GM12878 (cell line): ENCODE measurements around the gene PLSCR4. TPM values are rescaled to one million over a fixed set of nuclear protein-coding genes. Genes with fewer than 3 reads are reported as not detected.

ENCODE experiments used
- ATAC-seq: fragments of 200-7000 bp; cut with Tn5 transposase; 3 replicates; pipeline ENCODE4 v1.9.1; 2020; ENCODE audit warnings: mild to moderate bottlenecking, moderate library complexity
- BruUV-seq: library from RNA; stranded (reverse); fragments of 400-500 nt; replicated peaks from 2 replicates; lab custom pipeline; 2021; lab: Mats Ljungman, UMichigan
- CTCF ChIA-PET: fragments of 300-600 bp; sonication (Branson Sonifier 250); formaldehyde crosslinking; extraction: SDS; loops from one replicate; lab custom pipeline; 2021; ENCODE audit warnings: inconsistent platforms; lab: Yijun Ruan, JAX
- POLR2A ChIA-PET: fragments of 350-600 bp; formaldehyde crosslinking; extraction: SDS; loops from one replicate; lab custom pipeline; 2021; ENCODE audit warnings: inconsistent platforms; lab: Charles Lee
- RAD21 ChIA-PET: fragments of 300-600 bp; sonication (Branson Sonifier 250); formaldehyde crosslinking; loops from one replicate; lab custom pipeline; 2023; ENCODE audit warnings: antibody characterized with exemption; ENCODE audit not compliant: unreplicated experiment; lab: Charles Lee
- SMC1A ChIA-PET: fragments of 300-600 bp; sonication (Branson Sonifier 250); formaldehyde crosslinking; loops from one replicate; lab custom pipeline; 2023; ENCODE audit not compliant: unreplicated experiment, uncharacterized antibody; lab: Charles Lee
- DNase-seq: peaks from one replicate; pipeline ENCODE4 v3.0.0-alpha.2; 2011; ENCODE audit warnings: low read depth, low spot score
- FAIRE-seq: peaks from 3 replicates; lab custom pipeline; 2011; peaks lifted over from hg19 to GRCh38; lab: Jason Lieb, UNC
- H2AFZ ChIP-seq: 2 replicates; pipeline ENCODE4 v1.6.0; 2011; ENCODE audit warnings: low read depth, low read length, control low read depth; ENCODE audit not compliant: control insufficient read depth
- H3K27ac ChIP-seq: 2 replicates; pipeline ENCODE4 v1.5.1; 2011; ENCODE audit warnings: control low read depth; ENCODE audit not compliant: control insufficient read depth, insufficient read depth
- H3K27me3 ChIP-seq, 2 experiments: replicated peaks in 1 of 2; 2 replicates each; pipeline versions ENCODE4 v1.6.0 to v1.6.1; 2011; ENCODE audit warnings: low read length in 1 of 2; ENCODE audit not compliant: control insufficient read depth in 2 of 2, insufficient read depth in 2 of 2
- H3K36me3 ChIP-seq, 2 experiments: 2 replicates each; pipeline ENCODE4 v1.5.1; 2011; ENCODE audit warnings: low read length in 1 of 2; ENCODE audit not compliant: control insufficient read depth in 2 of 2, insufficient read depth in 2 of 2
- H3K4me1 ChIP-seq: 2 replicates; pipeline ENCODE4 v1.6.1; 2011; ENCODE audit warnings: mild to moderate bottlenecking, low read length, moderate library complexity, mixed read lengths; ENCODE audit not compliant: control insufficient read depth, insufficient read depth
- H3K4me2 ChIP-seq: 2 replicates; pipeline ENCODE4 v1.6.0; 2011; ENCODE audit warnings: control low read depth; ENCODE audit not compliant: control insufficient read depth, insufficient read depth
- H3K4me3 ChIP-seq: fragments of 200-600 bp; sonication (generic); 2 replicates; pipeline ENCODE4 v1.5.1; 2016
- H3K79me2 ChIP-seq: 2 replicates; pipeline ENCODE4 v1.6.0; 2011; ENCODE audit warnings: low read length; ENCODE audit not compliant: control insufficient read depth, insufficient read depth
- H3K9ac ChIP-seq: 2 replicates; pipeline ENCODE4 v1.8.0; 2011; ENCODE audit warnings: low read length, control low read depth, mixed read lengths; ENCODE audit not compliant: control insufficient read depth, insufficient read depth
- H3K9me3 ChIP-seq: replicated peaks from 3 replicates; pipeline ENCODE4 v1.5.1; 2011; ENCODE audit warnings: mild to moderate bottlenecking, low read length; ENCODE audit not compliant: control insufficient read depth, insufficient read depth
- H4K20me1 ChIP-seq: 2 replicates; pipeline ENCODE4 v1.6.0; 2011; ENCODE audit not compliant: control insufficient read depth, insufficient read depth
- E2F8 ChIP-seq: fragments of 450-650 bp; IDR thresholded peaks from 2 replicates; pipeline ENCODE4 v1.6.1; 2018; ENCODE audit warnings: mild to moderate bottlenecking, low read depth, moderate library complexity; ENCODE audit not compliant: partially characterized antibody
- HCFC1 ChIP-seq: fragments of 150-350 bp; IDR thresholded peaks from 2 replicates; pipeline ENCODE4 v1.6.1; 2014; ENCODE audit warnings: low read length
- JUNB ChIP-seq: IDR thresholded peaks from 2 replicates; pipeline ENCODE4 v1.6.1; 2016; ENCODE audit warnings: antibody characterized with exemption, mild to moderate bottlenecking
- SUZ12 ChIP-seq: fragments of 200-600 bp; sonication (generic); IDR thresholded peaks from one replicate; pipeline ENCODE4 v1.6.1; 2018; ENCODE audit warnings: antibody characterized with exemption, mild to moderate bottlenecking; ENCODE audit not compliant: unreplicated experiment
- WRNIP1 ChIP-seq: IDR thresholded peaks from 2 replicates; pipeline ENCODE4 v1.6.1; 2011; ENCODE audit warnings: low read depth, low read length, improper control_type of control experiment, borderline replicate concordance
- ZBTB4 ChIP-seq: fragments of 450-650 bp; formaldehyde crosslinking; IDR thresholded peaks from 2 replicates; pipeline ENCODE4 v1.4.0; 2022; ENCODE audit warnings: mild to moderate bottlenecking, moderate library complexity
- in situ Hi-C: fragments of 300-500 bp; cut with MboI; formaldehyde crosslinking; loops from 9 replicates; pipeline ENCODE4 v1.14.3; 2018; ENCODE audit warnings: mixed read lengths
- intact Hi-C: fragments of 100-400 bp; cut with micrococcal nuclease; formaldehyde crosslinking; loops from one replicate; pipeline ENCODE4 v1.14.2; 2022; ENCODE audit not compliant: unreplicated experiment
- polyA plus RNA-seq, 11 experiments: library from polyadenylated mRNA; depleted of rRNA in 4 of 11; unstranded in 6 of 11; stranded (reverse) in 5 of 11; fragments of >200 nt; fragmentation: Nextera tagmentation in 4 of 11; fragmentation: Illumina TruSeq in 1 of 11; extraction: Ambion mirVana in 4 of 11; extraction: Trizol in 1 of 11; gene quantifications; 1 replicate in 1 of 11; 2 replicates in 10 of 11; pipeline versions ENCODE4 v1.2.1 to v1.2.3, GENCODE V29; 2011 to 2016; ENCODE audit warnings: inconsistent platforms in 2 of 11, missing spikeins in 2 of 11, low read depth in 1 of 11
- total RNA-seq, 4 experiments: library from RNA; depleted of rRNA in 3 of 4; stranded (reverse); fragments of >200 nt in 3 of 4; fragmentation: Illumina TruSeq in 1 of 4; extraction: Trizol in 1 of 4; gene quantifications; 2 replicates each; pipeline versions ENCODE4 v1.2.1 to v1.2.3, GENCODE V29; 2013 to 2021

Gene PLSCR4
- total and polyA plus RNA-seq, 10 of the 15 experiments (the other 5 are each of a cell fraction or from before 2014, with no cell fraction given), result 0.02 TPM; not detected in 9

- in situ Hi-C loops, result no loop called here
- Histone ChIP-seq H2AFZ (no peak overlapping the region), H3K79me2 (no peaks in the 10 kb centered on the region), H4K20me1 (no peaks in the 10 kb centered on the region), H3K9ac (no peak overlapping the region), H3K27me3 (peaks cover 5 to 11% of the 10 kb centered on the region in 2 experiments), H3K27ac (no peak overlapping the region), H3K4me2 (no peak overlapping the region), H3K4me1 (no peaks in the 10 kb centered on the region), H3K4me3 (no peak overlapping the region), H3K36me3 (no peaks in the 10 kb centered on the region), H3K9me3 (no peaks in the 10 kb centered on the region)
- RAD21 ChIA-PET, result no interaction called here
- DNase-seq (no peak), ATAC-seq (no peak), FAIRE-seq (no peak)
- SMC1A ChIA-PET, result no interaction called here
- no TSS peak for BruUV-seq
- CTCF ChIA-PET, result no interaction called here
- POLR2A ChIA-PET, result no interaction called here
- intact Hi-C loops, result no loop called here
- TF ChIP-seq ZBTB4 (CRISPR knock-in tag) (no peak), HCFC1 (no peak)
Measured at GRCh38 chr3:146164506-146164905, 86.4 kb downstream of the PLSCR4 start.

GRCh38 chr3:146164071-146164470, 86.8 kb downstream of the PLSCR4 start:
- ATAC-seq, result no peak
- Histone ChIP-seq H3K36me3 (no peaks in the 10 kb centered on the region), H3K9ac (no peak overlapping the region), H3K4me1 (no peaks in the 10 kb centered on the region), H2AFZ (no peak overlapping the region), H3K79me2 (no peaks in the 10 kb centered on the region), H3K4me3 (no peak overlapping the region), H3K27me3 (peaks cover 5 to 11% of the 10 kb centered on the region in 2 experiments), H4K20me1 (no peaks in the 10 kb centered on the region), H3K4me2 (no peak overlapping the region), H3K27ac (no peak overlapping the region), H3K9me3 (no peaks in the 10 kb centered on the region)
- no peak for DNase-seq
- TF ChIP-seq WRNIP1 (no peak), JUNB (no peak), E2F8 (no peak), SUZ12 (no peak)
- intact Hi-C loops (no loop called here), in situ Hi-C loops (no loop called here)
- ChIA-PET RAD21 (no interaction called here), POLR2A (no interaction called here), CTCF (no interaction called here), SMC1A (no interaction called here)
- FAIRE-seq, result no peak
- BruUV-seq, result no TSS peak
